ENCODE measurements around the gene AATK. TPM values are rescaled to one million over a fixed set of nuclear protein-coding genes. Genes with fewer than 3 reads are reported as not detected.

The AATK gene
- total and polyA plus RNA-seq, 2 of the 13 experiments (the other 11 are each of a cell fraction or from before 2014, with no cell fraction given): 2.9 to 8.4 TPM

- TF ChIP-seq DR1 (CRISPR knock-in tag; IDR thresholded peaks at IDR 0.05) (peak; percentile 41; the same call in 1 of the 2 replicates), CSRNP1 (CRISPR knock-in tag; IDR thresholded peaks at IDR 0.05) (no peak), ZNF234 (CRISPR knock-in tag; conservative IDR thresholded peaks at IDR 0.05) (no peak), TRAFD1 (CRISPR knock-in tag; IDR thresholded peaks at IDR 0.05; ENCODE audit: borderline replicate concordance) (no peak), ZNF142 (CRISPR knock-in tag; IDR thresholded peaks at IDR 0.05) (no peak), SOX13 (IDR thresholded peaks at IDR 0.05) (no peak), SOX13 (CRISPR knock-in tag; conservative IDR thresholded peaks at IDR 0.05 in 1 of 2, IDR thresholded peaks at IDR 0.05 in 1 of 2) (0 out of 4 replicates have a peak, but pooled peaks of 1 of the 2 experiments have one; percentile 19), ZBTB3 (CRISPR knock-in tag; IDR thresholded peaks at IDR 0.05; ENCODE audit: borderline replicate concordance, low read depth) (no peak), BATF2 (CRISPR knock-in tag; IDR thresholded peaks at IDR 0.05) (no peak), MEIS2 (CRISPR knock-in tag; IDR thresholded peaks at IDR 0.05) (no peak), HOXA3 (CRISPR knock-in tag; IDR thresholded peaks at IDR 0.05) (peak; percentile 17; the same call in 1 of the 2 replicates), NFYC (CRISPR knock-in tag; IDR thresholded peaks at IDR 0.05) (0 out of 2 replicates have a peak, but pooled peaks have one; percentile 14), ZNF383 (CRISPR knock-in tag; IDR thresholded peaks at IDR 0.05; ENCODE audit: borderline replicate concordance) (no peak), NR3C1 (CRISPR knock-in tag; IDR thresholded peaks at IDR 0.05) (no peak), TEAD3 (CRISPR knock-in tag; optimal IDR thresholded peaks at IDR 0.05; ENCODE audit: borderline replicate concordance) (no peak), PAF1 (CRISPR knock-in tag; IDR thresholded peaks at IDR 0.05) (no peak)
These were observed 35.3 kb downstream of the AATK start (continued) for GRCh38 chr17:81130385-81131361.

Data from HepG2 (cell line).